Mesenchymal stem cell (in vitro differentiated cells and primary cell): ENCODE measurements around the gene ATXN3L.

Source experiments
- DNase-seq: peaks from one replicate; pipeline ENCODE4 v3.0.0-alpha.2; 2013
- H2AFZ ChIP-seq: one replicate; pipeline ENCODE4 v1.6.1; 2013; ENCODE audit warnings: low read depth, mild to moderate bottlenecking, control low read depth, inconsistent platforms, low read length, moderate library complexity
- H2AK5ac ChIP-seq: 2 replicates; pipeline ENCODE4 v1.6.1; 2013; ENCODE audit warnings: low read length, moderate library complexity, mild to moderate bottlenecking, inconsistent platforms; ENCODE audit not compliant: severe bottlenecking
- H2BK120ac ChIP-seq: one replicate; pipeline ENCODE4 v1.6.1; 2013; ENCODE audit warnings: low read depth, mild to moderate bottlenecking, inconsistent platforms, low read length, moderate library complexity
- H2BK12ac ChIP-seq, 2 experiments: one replicate each; pipeline ENCODE4 v1.6.1; 2013; ENCODE audit warnings: inconsistent platforms in 2 of 2, low read length in 2 of 2, mild to moderate bottlenecking in 2 of 2, moderate library complexity in 2 of 2, control low read depth in 1 of 2
- H2BK15ac ChIP-seq: one replicate; pipeline ENCODE4 v1.6.1; 2013; ENCODE audit warnings: mild to moderate bottlenecking, low read depth, inconsistent platforms; ENCODE audit not compliant: poor library complexity, severe bottlenecking
- H2BK5ac ChIP-seq: 2 replicates; pipeline ENCODE4 v1.6.1; 2013; ENCODE audit warnings: low read depth, mild to moderate bottlenecking, low read length, control low read depth, inconsistent platforms; ENCODE audit not compliant: poor library complexity, severe bottlenecking
- H3K14ac ChIP-seq, 2 experiments: one replicate each; pipeline ENCODE4 v1.6.1; 2013; ENCODE audit warnings: inconsistent platforms in 2 of 2, low read length in 2 of 2, control low read depth in 1 of 2, mild to moderate bottlenecking in 1 of 2, moderate library complexity in 1 of 2
- H3K18ac ChIP-seq, 2 experiments: one replicate each; pipeline ENCODE4 v1.6.1; 2013; ENCODE audit warnings: inconsistent platforms in 2 of 2, low read length in 2 of 2, control low read depth in 1 of 2, low read depth in 1 of 2, mild to moderate bottlenecking in 1 of 2
- H3K23ac ChIP-seq, 2 experiments: one replicate each; pipeline ENCODE4 v1.6.1; 2013; ENCODE audit warnings: inconsistent platforms in 2 of 2, low read length in 2 of 2, mild to moderate bottlenecking in 2 of 2, moderate library complexity in 2 of 2, control low read depth in 1 of 2
- H3K27ac ChIP-seq: 2 replicates; pipeline ENCODE4 v1.5.1; 2013; ENCODE audit warnings: mild to moderate bottlenecking, moderate library complexity, low read length, control low read depth, inconsistent platforms; ENCODE audit not compliant: poor library complexity, severe bottlenecking
- H3K27me3 ChIP-seq, 2 experiments: 2 replicates each; pipeline versions ENCODE4 v1.6.1 to v1.7.0; 2013; ENCODE audit warnings: low read length in 2 of 2, mild to moderate bottlenecking in 2 of 2, moderate library complexity in 2 of 2, control low read depth in 1 of 2, inconsistent platforms in 1 of 2; ENCODE audit not compliant: control insufficient read depth in 1 of 2, insufficient read depth in 1 of 2
- H3K36me3 ChIP-seq, 2 experiments: 2 replicates each; pipeline versions ENCODE4 v1.6.1 to v1.7.0; 2013; ENCODE audit warnings: low read length in 2 of 2, control low read depth in 1 of 2, inconsistent platforms in 1 of 2, low read depth in 1 of 2, mild to moderate bottlenecking in 1 of 2; ENCODE audit not compliant: insufficient read depth in 2 of 2, control insufficient read depth in 1 of 2
- H3K4ac ChIP-seq, 2 experiments: one replicate each; pipeline ENCODE4 v1.6.1; 2013; ENCODE audit warnings: inconsistent platforms in 2 of 2, low read length in 2 of 2, mild to moderate bottlenecking in 2 of 2, moderate library complexity in 2 of 2, control low read depth in 1 of 2, low read depth in 1 of 2
- H3K4me1 ChIP-seq: 2 replicates; pipeline ENCODE4 v1.6.1; 2013; ENCODE audit warnings: low read depth, low read length, control low read depth; ENCODE audit not compliant: control insufficient read depth, insufficient read depth
- H3K4me2 ChIP-seq: 2 replicates; pipeline ENCODE4 v1.6.1; 2013; ENCODE audit warnings: low read length, mild to moderate bottlenecking, inconsistent platforms; ENCODE audit not compliant: poor library complexity, severe bottlenecking
- H3K4me3 ChIP-seq, 2 experiments: 2 replicates each; pipeline versions ENCODE4 v1.5.1 to v1.7.0; 2013; ENCODE audit warnings: low read length in 2 of 2, mild to moderate bottlenecking in 2 of 2, control low read depth in 1 of 2, low read depth in 1 of 2; ENCODE audit not compliant: insufficient read depth in 1 of 2
- H3K79me1 ChIP-seq: replicated peaks from 2 replicates; pipeline ENCODE4 v1.6.1; 2013; ENCODE audit warnings: mild to moderate bottlenecking, control low read depth, low read length, inconsistent platforms; ENCODE audit not compliant: poor library complexity, severe bottlenecking
- H3K9ac ChIP-seq: 2 replicates; pipeline ENCODE4 v1.7.0; 2013; ENCODE audit warnings: mild to moderate bottlenecking, low read length, moderate library complexity
- H3K9me3 ChIP-seq: 2 replicates; pipeline ENCODE4 v1.7.0; 2013; ENCODE audit warnings: mild to moderate bottlenecking, low read length; ENCODE audit not compliant: control insufficient read depth
- H4K8ac ChIP-seq: one replicate; pipeline ENCODE4 v1.6.1; 2013; ENCODE audit warnings: inconsistent platforms, mild to moderate bottlenecking, low read length, moderate library complexity
- H4K91ac ChIP-seq: one replicate; pipeline ENCODE4 v1.6.1; 2013; ENCODE audit warnings: mild to moderate bottlenecking, low read length, inconsistent platforms
- whole genome bisulfite sequencing: methylation state at CpG from one replicate; pipeline ENCODE4 v1.1.7; 2013; ENCODE audit warnings: mixed read lengths; 5-methylcytosine and 5-hydroxymethylcytosine counted together

Gene ATXN3L

GRCh38 chrX:13276991-13277390 lies 42.9 kb downstream of the ATXN3L start:
- no CpG with 5 or more reads among the region's 1 CpG for WGBS
- Histone ChIP-seq H3K4me1 (no peaks in the 10 kb centered on the region), H3K4me3 (no peak overlapping the region), H3K4me2 (no peak overlapping the region), H3K9me3 (no peaks in the 10 kb centered on the region), H3K36me3 (no peaks in the 10 kb centered on the region), H3K9ac (no peak overlapping the region), H3K79me1 (no peaks in the 10 kb centered on the region), H2BK15ac (no peak overlapping the region), H2BK5ac (no peak overlapping the region), H2BK12ac (no peak overlapping the region), H2AFZ (no peak overlapping the region), H3K27me3 (peaks cover 0 to 15% of the 10 kb centered on the region in 2 experiments), H3K18ac (no peak overlapping the region), H2AK5ac (no peak overlapping the region), H4K8ac (no peak overlapping the region), H3K27ac (no peak overlapping the region), H2BK120ac (no peak overlapping the region), H4K91ac (no peak overlapping the region), H3K4ac (no peak overlapping the region), H3K23ac (no peak overlapping the region), H3K14ac (no peak overlapping the region)
- DNase-seq = no peak

- Histone ChIP-seq H2BK120ac (no peak overlapping the region), H3K36me3 (no peaks in the 10 kb centered on the region), H2BK15ac (no peak overlapping the region), H3K4ac (no peak overlapping the region), H3K23ac (no peak overlapping the region), H3K27me3 (peaks cover 0 to 12% of the 10 kb centered on the region in 2 experiments), H3K79me1 (no peaks in the 10 kb centered on the region), H2AK5ac (no peak overlapping the region), H3K4me2 (no peak overlapping the region), H3K9ac (no peak overlapping the region), H2AFZ (no peak overlapping the region), H3K4me1 (no peaks in the 10 kb centered on the region), H3K18ac (no peak overlapping the region), H2BK12ac (no peak overlapping the region), H2BK5ac (no peak overlapping the region), H3K4me3 (no peak overlapping the region), H4K91ac (no peak overlapping the region), H3K14ac (no peak overlapping the region), H3K27ac (no peak overlapping the region), H4K8ac (no peak overlapping the region), H3K9me3 (no peaks in the 10 kb centered on the region)
- DNase-seq = no peak
- WGBS = no CpG with 5 or more reads among the region's 1 CpG
These were observed 44.8 kb downstream of the ATXN3L start for GRCh38 chrX:13275031-13275430.

GRCh38 chrX:13272426-13272825 lies 47.4 kb downstream of the ATXN3L start:
- DNase-seq = no peak
- Histone ChIP-seq H2BK120ac (no peak overlapping the region), H2BK12ac (no peak overlapping the region), H2AK5ac (no peak overlapping the region), H3K23ac (no peak overlapping the region), H3K18ac (no peak overlapping the region), H3K9me3 (no peaks in the 10 kb centered on the region), H4K8ac (no peak overlapping the region), H3K79me1 (no peaks in the 10 kb centered on the region), H3K4me2 (no peak overlapping the region), H3K4ac (no peak overlapping the region), H3K14ac (no peak overlapping the region), H3K4me1 (no peaks in the 10 kb centered on the region), H3K27me3 (peaks cover 0 to 11% of the 10 kb centered on the region in 2 experiments), H2BK15ac (no peak overlapping the region), H3K9ac (no peak overlapping the region), H3K4me3 (no peak overlapping the region), H4K91ac (no peak overlapping the region), H3K27ac (no peak overlapping the region), H2AFZ (no peak overlapping the region), H3K36me3 (no peaks in the 10 kb centered on the region), H2BK5ac (no peak overlapping the region)
- WGBS = 100% methylated on average over 1 of the region's 3 CpGs

DNA sequence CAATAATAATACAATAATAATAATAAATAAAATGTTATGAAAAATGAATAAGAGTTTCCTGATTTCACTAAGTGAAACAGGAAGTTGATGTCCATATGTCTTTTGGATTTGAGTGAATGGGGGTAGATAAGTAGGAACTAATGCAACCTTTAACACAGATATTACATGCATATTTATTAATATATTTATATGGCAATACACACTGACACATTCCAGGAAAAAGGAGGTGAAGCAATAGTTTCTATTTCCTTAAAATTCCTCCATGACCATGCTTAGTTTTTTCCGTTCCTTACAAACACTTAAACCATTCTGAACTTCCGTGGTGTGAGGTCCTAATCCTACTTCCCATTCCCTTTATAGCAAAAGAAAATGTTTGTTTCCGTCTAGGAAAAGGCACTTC lies 48.3 kb downstream of the ATXN3L start:
- peaks cover 0 to 11% of the 10 kb centered on the region in 2 experiments for H3K27me3 ChIP-seq
- H2BK5ac ChIP-seq = no peak overlapping the region
- H3K4me2 ChIP-seq = no peak overlapping the region
- no peaks in the 10 kb centered on the region for H3K79me1 ChIP-seq
- no peaks in the 10 kb centered on the region for H3K4me1 ChIP-seq
- H2AK5ac ChIP-seq = no peak overlapping the region
- H2BK12ac ChIP-seq = no peak overlapping the region
- no peak overlapping the region for H2BK120ac ChIP-seq
- no peak overlapping the region for H3K23ac ChIP-seq
- H3K36me3 ChIP-seq = no peaks in the 10 kb centered on the region
- no peak overlapping the region for H3K27ac ChIP-seq
- no peak overlapping the region for H4K91ac ChIP-seq
- no peak for DNase-seq
- H2AFZ ChIP-seq = no peak overlapping the region
- H3K14ac ChIP-seq = no peak overlapping the region
- no peaks in the 10 kb centered on the region for H3K9me3 ChIP-seq
- no peak overlapping the region for H2BK15ac ChIP-seq
- no peak overlapping the region for H3K4ac ChIP-seq
- H3K18ac ChIP-seq = no peak overlapping the region
- no peak overlapping the region for H4K8ac ChIP-seq
- H3K4me3 ChIP-seq = no peak overlapping the region
- H3K9ac ChIP-seq = no peak overlapping the region
- WGBS = 92% methylated on average over 3 of the region's 3 CpGs
